GM19193 (cell line): Measurements from ENCODE around the gene TEX11.

Experiments used
- POLR2A ChIP-seq: IDR thresholded peaks from 4 replicates; pipeline ENCODE4 v1.6.1; 2011; ENCODE audit not compliant: insufficient read depth, insufficient read length; ENCODE audit errors: extremely low read depth

Gene TEX11

GRCh38 chrX:70908541-70908940 is at the start of gene TEX11:
Gene TEX11, minus strand, starts transcription at chrX:70908711. Its CDS starts 922 bp downstream, at chrX:70907789.
- TF ChIP-seq POLR2A: no peak

- no peak for TF ChIP-seq POLR2A
Measured at GRCh38 chrX:70954871-70955270, 46.4 kb upstream of the TEX11 start.

- no peak for TF ChIP-seq POLR2A
Measured at GRCh38 chrX:70924294-70924911, 15.9 kb upstream of the TEX11 start.

- TF ChIP-seq POLR2A: no peak
Measured at GRCh38 chrX:70922774-70923473, 14.4 kb upstream of the TEX11 start.

GRCh38 chrX:70921709-70922352 is 13.3 kb upstream of the TEX11 start:
- TF ChIP-seq POLR2A: no peak

- no peak for TF ChIP-seq POLR2A
Measured at GRCh38 chrX:70916754-70917153, 8.2 kb upstream of the TEX11 start.

GRCh38 chrX:70907900-70908299 is 611 bp downstream of the TEX11 start:
- TF ChIP-seq POLR2A: no peak

- no peak for TF ChIP-seq POLR2A
Measured at GRCh38 chrX:70901465-70901864, 7.0 kb downstream of the TEX11 start.

- TF ChIP-seq POLR2A: no peak
Measured at GRCh38 chrX:70878902-70879301, 29.6 kb downstream of the TEX11 start.

- TF ChIP-seq POLR2A: no peak
Measured at GRCh38 chrX:70852294-70852693, 56.2 kb downstream of the TEX11 start.

- no peak for TF ChIP-seq POLR2A
Measured at GRCh38 chrX:70834589-70834988, 73.9 kb downstream of the TEX11 start.

- no peak for TF ChIP-seq POLR2A
Measured at GRCh38 chrX:70826715-70827114, 81.8 kb downstream of the TEX11 start.

GRCh38 chrX:70825366-70825765 is 83.1 kb downstream of the TEX11 start:
- TF ChIP-seq POLR2A: no peak

- TF ChIP-seq POLR2A: no peak
Measured at GRCh38 chrX:70808942-70809940, 99.3 kb downstream of the TEX11 start.

GRCh38 chrX:70806081-70806480 is 102.4 kb downstream of the TEX11 start:
- TF ChIP-seq POLR2A: no peak
